K562 (cell line): Measurements from ENCODE around the gene FAM168B. TPM values are rescaled to one million over a fixed set of nuclear protein-coding genes. Genes with fewer than 3 reads are reported as not detected.

Source experiments
- ZNF407 ChIP-seq: fragments of 450-650 bp; IDR thresholded peaks from 2 replicates; pipeline ENCODE4 v1.6.1; 2016; ENCODE audit warnings: low read depth
- polyA plus RNA-seq, 8 experiments: library from polyadenylated mRNA; depleted of rRNA in 4 of 8; stranded (reverse) in 5 of 8; unstranded in 3 of 8; fragments of >200 nt; fragmentation: Nextera tagmentation in 2 of 8; fragmentation: Illumina TruSeq in 1 of 8; extraction: Ambion mirVana in 2 of 8; extraction: Trizol in 1 of 8; gene quantifications; 2 replicates each; pipeline versions ENCODE4 v1.2.1 to v1.2.3, GENCODE V29; 2011 to 2014; ENCODE audit warnings: inconsistent platforms in 1 of 8, missing spikeins in 1 of 8
- total RNA-seq, 7 experiments: library from RNA; depleted of rRNA in 6 of 7; stranded (reverse); fragments of >200 nt in 6 of 7; fragmentation: Illumina TruSeq in 2 of 7; extraction: Trizol in 2 of 7; gene quantifications; 2 replicates each; pipeline versions ENCODE4 v1.2.1 to v1.2.3, GENCODE V29; 2011 to 2021; ENCODE audit warnings: low replicate concordance in 1 of 7

The FAM168B gene
- total and polyA plus RNA-seq, 9 of the 15 experiments (the other 6 are each of a cell fraction or from before 2014, with no cell fraction given): 3.3 to 76.0 (median 46.1) TPM

GRCh38 chr2:131077966-131078365, 15.3 kb downstream of the FAM168B start (continued):
- no peak for TF ChIP-seq ZNF407
